Measurements from ENCODE around the gene TBX4.
"Not testable (repeated sequence)": the region's sequence is repeated elsewhere in the genome, so short reads cannot be mapped to it uniquely, and the experiment has no call there.

The TBX4 gene

GRCh38 chr17:61527441-61527840 is 75.2 kb downstream of the TBX4 start:
- DNase-seq (ENCODE audit: low spot score), result not testable (repeated sequence)

GRCh38 chr17:61528171-61528570 is 75.9 kb downstream of the TBX4 start:
- DNase-seq (ENCODE audit: low spot score), result no peak

- DNase-seq (ENCODE audit: low spot score), result no peak
These were observed 79.0 kb downstream of the TBX4 start for GRCh38 chr17:61531223-61531622.

GRCh38 chr17:61532826-61533225 is 80.6 kb downstream of the TBX4 start:
- no peak for DNase-seq (ENCODE audit: low spot score)

- no peak for DNase-seq (ENCODE audit: low spot score)
These were observed 81.6 kb downstream of the TBX4 start for GRCh38 chr17:61533797-61534196.

- no peak for DNase-seq (ENCODE audit: low spot score)
These were observed 82.2 kb downstream of the TBX4 start for GRCh38 chr17:61534414-61534813.

All from LoVo (cell line).